ENCODE results near the gene RPL21.

RPL21 gene

GRCh38 chr13:27258637-27259386 lies 7.5 kb downstream of the RPL21 start:
- no peak for DNase-seq

GRCh38 chr13:27259831-27260230 lies 8.5 kb downstream of the RPL21 start:
- DNase-seq: no peak

- no peak for DNase-seq
Measured at GRCh38 chr13:27261396-27261795, 10.0 kb downstream of the RPL21 start.

DNA sequence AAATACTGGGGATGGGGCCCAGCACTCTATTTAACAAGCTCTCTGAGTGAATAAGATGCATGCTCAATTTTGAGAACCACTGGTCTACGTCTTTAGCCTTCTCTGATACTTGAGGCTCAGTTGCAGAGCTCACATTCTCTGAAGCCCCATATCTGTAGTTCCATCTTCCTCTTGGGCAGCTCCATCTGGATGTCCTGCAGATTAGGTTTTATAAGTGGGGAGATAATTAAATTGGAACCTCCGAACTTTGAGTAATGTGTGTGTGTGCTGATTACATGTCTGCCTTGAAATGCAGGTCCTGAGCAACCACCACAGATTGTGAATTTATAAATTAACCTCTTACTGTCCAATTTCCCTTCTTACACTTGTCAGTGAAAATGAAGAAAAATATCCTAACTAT lies 12.1 kb downstream of the RPL21 start:
- no peak for DNase-seq

DNA sequence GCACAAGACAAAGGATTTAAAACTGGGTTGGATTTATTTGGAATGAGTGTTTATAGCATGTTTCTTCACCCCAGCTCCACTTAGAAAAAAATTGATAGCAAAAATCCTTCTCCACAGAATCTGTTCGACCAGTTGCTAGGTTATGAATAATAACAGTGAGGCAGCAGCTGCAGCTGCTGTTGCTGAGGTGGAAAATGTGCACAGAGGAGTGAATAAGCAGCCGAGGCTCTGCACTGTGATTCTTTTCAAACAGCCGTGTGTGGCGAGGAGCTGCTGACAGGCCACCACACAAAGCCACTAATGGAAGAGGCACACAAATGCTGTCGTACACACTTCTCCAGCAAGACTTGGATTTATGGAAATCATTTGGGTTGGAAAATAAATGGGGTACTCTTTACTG lies 12.8 kb downstream of the RPL21 start:
- DNase-seq: peak; percentile 60

DNA sequence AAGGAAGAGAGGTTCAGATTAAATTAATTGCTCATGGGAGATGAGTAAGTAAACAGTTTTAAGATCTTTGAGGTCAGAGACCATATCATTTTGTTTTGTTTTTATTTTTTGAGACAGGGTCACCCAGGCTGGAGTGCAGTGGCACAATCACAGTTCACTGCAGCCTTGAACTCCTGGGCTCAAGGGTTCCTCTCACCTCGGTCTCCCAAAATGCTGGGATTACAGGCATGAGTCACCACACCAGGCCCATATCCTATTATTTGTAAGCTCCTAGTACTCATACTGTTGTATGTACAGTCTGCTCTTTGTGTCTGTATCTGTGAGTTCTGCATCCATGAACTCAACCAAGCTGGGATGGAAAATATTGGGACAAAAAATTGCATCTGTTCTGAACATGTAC lies 13.3 kb downstream of the RPL21 start:
- DNase-seq: no peak

GRCh38 chr13:27266917-27267316 lies 15.6 kb downstream of the RPL21 start:
- no peak for DNase-seq

- DNase-seq: no peak
Measured at GRCh38 chr13:27267596-27267995, 16.2 kb downstream of the RPL21 start.

DNA sequence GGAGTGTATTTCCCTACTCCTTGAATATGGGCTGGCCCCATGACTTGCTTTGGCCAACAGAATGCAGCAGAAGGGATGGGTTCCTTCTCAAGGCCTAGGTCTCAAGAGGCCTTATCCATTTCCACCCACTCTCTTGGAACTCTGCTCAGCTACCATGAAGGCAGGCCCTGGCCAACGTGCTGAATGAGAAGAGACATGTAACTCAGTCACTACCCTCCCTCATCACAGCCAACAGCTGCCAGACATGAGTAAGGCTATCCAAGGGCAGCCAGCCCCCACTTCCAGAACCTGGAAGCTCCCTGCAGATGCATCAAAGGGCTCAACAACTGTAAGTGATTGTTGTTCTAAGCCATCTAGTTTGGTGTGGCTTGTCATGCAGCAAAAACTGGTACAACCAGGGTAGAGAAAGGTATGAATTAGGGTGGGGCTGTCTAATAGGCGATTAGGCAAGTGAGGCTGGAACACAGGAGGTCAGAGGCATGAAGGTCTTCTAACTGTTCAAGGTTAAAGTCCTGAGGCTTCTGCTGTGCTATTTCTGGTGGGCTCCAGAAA lies 17.8 kb downstream of the RPL21 start:
- DNase-seq: peak; percentile 13

DNA sequence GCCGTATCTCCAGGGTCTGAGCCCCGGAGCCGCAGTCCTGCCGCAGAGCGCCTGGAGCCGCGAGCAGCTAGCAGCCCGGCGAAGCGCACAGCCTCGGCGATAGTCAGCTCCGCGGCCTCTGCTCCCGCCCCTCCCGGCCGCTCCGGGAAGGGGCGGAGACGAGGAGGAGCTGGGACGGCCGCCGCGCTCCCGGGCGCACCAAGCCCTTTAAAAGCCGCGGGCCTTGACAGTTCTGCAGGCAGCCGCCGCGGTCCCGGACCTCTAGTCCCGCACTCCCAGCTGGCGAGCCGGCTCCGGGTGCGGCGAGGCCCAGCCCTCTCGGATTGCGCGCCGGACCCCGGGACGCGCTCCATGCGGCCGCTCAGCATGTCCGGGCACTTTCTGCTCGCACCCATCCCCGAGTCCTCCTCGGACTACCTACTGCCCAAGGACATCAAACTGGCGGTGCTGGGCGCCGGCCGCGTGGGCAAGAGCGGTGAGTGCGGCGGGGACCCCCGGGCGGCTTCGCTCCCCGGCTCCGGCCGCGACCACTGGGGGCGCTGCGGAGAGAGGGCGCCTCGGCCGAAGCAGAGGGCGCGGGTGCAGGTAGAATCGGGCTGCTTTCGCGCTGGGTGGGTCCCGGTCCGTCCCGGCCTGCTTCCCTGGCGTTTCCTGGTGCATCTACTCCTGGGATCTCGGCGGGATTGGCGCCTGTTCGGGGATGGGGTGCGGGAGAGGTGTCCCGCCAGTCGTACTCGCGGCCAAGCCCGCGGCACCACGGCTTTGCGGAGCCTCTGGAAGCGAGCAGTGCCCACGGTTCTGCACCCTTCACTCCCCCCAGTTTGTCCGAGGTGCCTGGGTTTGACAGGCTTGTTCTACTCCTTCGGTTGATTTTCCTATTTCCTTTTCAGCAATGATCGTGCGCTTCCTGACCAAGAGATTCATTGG lies 19.5 kb downstream of the RPL21 start, which contains the start of gene RASL11A:
TSS of gene RASL11A (plus strand) at position 237 of the 927 bp plus-strand sequence. CDS start at position 352, 115 bp downstream.
- peak; percentile 86 for DNase-seq

DNA sequence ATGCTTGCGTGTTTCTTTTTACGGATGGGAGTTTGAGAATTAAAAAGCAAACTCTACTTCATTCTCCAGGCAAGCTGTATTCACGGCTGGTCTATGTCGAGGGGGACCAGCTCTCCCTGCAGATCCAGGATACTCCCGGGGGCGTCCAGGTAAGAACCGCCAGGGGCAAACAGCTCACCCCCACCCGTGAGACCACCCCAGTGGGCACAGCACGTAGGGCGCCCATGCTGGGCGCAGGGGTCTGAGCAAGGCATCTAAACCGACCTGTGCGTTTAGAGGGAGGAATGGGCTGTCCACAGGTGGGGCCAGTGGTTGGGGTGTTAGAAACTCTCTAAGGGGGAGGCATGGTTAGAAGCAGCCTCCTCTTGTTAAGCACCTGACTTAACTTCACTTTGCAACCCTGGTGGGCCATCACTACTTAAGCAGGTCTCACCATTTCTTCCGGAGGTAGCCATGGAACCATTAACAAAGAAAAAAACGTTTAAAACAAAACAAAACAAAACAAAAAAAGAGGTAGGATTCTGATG lies 20.3 kb downstream of the RPL21 start:
- DNase-seq: no peak

GRCh38 chr13:27273658-27274425 lies 22.5 kb downstream of the RPL21 start:
- no peak for DNase-seq

DNA sequence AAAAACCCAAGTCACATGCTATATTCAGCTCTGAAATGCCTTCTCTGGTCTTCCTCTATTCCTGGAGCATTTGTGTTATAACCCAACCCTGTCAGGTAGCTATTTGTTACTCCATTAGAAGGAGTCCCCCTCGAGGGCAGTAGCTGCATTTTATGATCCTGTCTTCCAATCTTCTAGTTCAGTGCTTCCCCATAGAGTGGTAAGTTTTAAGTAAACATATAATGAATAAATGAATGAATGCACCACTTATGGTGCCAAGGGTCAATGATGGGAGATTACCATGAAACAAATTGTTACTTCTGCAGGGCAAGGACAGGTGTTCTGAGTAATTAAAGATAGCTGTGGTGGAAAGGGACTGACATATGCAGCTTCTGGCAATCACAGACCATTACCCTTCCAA lies 23.3 kb downstream of the RPL21 start:
- DNase-seq: no peak

- peak; percentile 13 for DNase-seq
Measured at GRCh38 chr13:27276188-27276587, 24.8 kb downstream of the RPL21 start.

DNA sequence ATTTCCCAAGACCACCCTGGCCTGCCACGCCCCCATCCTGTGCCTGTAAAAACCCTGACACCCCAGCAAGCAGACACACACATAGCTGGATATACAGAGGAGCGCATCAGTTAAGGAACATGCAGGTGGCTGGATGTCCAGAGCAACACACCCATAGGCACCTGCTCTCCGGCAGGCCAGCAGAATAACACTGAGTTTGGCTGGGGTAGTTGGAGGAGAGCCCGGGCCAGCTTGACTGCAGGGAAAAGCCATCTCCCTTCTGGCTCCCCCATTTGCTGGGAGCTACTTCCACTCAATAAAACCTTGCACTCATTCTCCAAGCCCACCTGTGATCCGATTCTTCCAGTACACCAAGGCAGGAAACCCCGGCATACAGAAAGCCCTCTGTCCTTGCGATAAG lies 28.1 kb downstream of the RPL21 start:
- no peak for DNase-seq

- DNase-seq: no peak
Measured at GRCh38 chr13:27280009-27280656, 28.8 kb downstream of the RPL21 start.

GRCh38 chr13:27280841-27281240 lies 29.5 kb downstream of the RPL21 start:
- no peak for DNase-seq

DNA sequence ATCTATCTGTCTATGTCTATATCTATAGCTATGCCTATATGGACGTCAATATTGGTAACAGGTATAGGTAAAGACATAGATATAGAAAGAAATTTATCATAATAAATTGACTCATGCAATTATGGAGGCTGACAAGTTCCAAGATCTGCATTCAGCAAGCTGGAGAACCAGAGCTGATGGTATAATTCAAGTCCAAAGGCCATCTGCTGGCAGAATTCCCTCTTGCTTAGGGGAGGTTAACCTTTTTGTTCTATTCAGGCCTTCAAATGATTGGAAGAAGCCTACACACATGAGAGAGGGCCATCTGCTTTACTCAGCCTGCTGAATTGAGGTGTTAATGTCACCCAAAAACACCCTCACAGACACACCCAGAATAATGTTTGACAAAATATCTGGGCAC lies 30.1 kb downstream of the RPL21 start:
- no peak for DNase-seq

DNA sequence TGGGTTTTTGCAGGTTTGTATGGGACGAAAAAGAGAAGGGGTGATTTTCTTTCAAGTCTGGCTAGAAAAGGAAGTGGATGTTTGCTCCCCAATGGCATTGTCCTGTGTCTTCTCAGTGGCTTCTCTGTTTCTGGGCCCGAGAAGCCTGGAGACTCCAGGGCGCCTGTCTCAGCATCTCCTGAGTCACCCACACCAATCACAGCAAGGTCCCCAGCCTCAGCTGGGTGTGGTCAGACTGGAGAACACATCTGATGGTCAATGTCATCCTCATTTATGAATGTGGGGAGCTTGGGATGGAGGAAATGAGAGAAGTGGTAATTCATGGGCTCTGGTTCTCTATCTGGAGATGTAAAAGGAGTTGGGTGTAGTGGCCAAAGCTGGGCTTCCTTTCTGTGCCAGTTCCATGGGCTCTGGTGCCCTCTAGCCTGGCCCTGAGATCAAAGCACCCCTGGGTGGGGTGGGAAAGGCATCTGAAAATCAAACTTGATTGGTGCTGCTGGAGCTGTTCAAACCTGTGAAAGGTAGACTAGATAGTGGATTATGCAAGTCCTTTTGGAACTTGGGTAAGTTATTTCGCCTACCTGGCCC lies 32.6 kb downstream of the RPL21 start:
- no peak for DNase-seq

DNA sequence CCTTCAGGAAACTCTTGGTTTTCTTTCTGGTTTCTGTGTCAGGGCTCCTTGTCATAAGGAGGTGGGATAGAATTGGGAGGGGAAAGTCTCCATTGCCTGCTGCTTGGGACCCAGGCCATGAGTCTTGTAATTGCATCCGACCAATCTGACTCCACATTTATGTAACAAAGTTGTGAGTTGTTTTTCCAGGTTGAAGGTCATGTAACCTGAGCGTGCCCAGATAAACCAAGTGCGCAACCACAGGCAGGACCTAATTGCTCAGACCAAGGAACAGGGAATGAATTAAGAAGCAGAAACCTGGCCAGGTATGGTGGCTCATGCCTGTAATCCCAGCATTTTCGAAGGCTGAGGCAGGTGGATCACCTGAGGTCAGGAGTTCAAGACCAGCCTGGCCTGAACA lies 37.0 kb downstream of the RPL21 start:
- no peak for DNase-seq

DNA sequence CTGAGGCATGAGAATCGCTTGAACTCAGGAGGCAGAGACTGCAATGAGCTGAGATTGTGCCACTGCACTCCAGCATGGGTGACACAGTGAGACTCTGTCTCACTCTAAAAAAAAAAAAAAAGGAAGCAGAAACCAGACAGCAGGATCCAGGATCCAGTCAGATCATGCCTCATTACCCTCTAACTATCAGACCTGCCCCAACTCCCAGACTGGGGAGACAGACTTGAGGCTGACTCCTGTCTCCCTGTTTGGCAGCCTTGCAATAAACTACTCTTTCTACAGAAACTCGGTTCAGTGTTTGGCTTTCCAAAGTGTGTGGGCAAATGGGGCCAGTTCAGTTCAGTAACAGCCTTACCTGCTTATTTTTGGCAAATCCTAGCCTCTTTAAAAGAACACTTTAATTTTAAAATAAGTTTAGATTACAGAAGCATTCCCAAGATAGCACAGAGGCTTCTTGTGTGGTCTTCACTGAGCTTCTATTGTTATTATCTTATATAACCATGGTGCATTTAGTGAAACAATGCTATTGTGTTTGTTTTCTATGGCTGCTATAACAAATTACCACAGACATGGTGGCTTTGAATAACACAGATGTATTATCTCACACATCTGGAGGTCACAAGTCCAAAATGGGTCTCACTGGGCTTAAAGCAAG lies 37.8 kb downstream of the RPL21 start:
- DNase-seq: no peak
